Cardiac muscle cell (in vitro differentiated cells and primary cell): ENCODE results near the gene SH3RF3. TPM values are rescaled to one million over a fixed set of nuclear protein-coding genes. Genes with fewer than 3 reads are reported as not detected.

Experiments used
- DNase-seq, 2 donors: peaks; one replicate each; pipeline versions ENCODE4 v3.0.0 to v3.0.0-alpha.2; 2010 to 2017; ENCODE audit warnings: low read depth in 1 of 2, low spot score in 1 of 2
- H3K27ac ChIP-seq: fragments of 200-600 bp; sonication (generic); 2 replicates; pipeline ENCODE4 v1.5.1; 2016
- H3K27me3 ChIP-seq: fragments of 200-600 bp; sonication (generic); 2 replicates; pipeline ENCODE4 v1.6.0; 2016; ENCODE audit warnings: control low read depth
- H3K36me3 ChIP-seq: fragments of 200-600 bp; sonication (generic); 2 replicates; pipeline ENCODE4 v1.5.1; 2016; ENCODE audit warnings: control low read depth
- H3K4me1 ChIP-seq: fragments of 200-600 bp; sonication (generic); 2 replicates; pipeline ENCODE4 v1.8.1; 2017; ENCODE audit warnings: low read depth, mild to moderate bottlenecking, mixed run types
- H3K4me3 ChIP-seq: fragments of 200-600 bp; sonication (generic); 2 replicates; pipeline ENCODE4 v1.5.1; 2016; ENCODE audit warnings: mild to moderate bottlenecking
- H3K9me3 ChIP-seq: fragments of 200-600 bp; sonication (generic); 2 replicates; pipeline ENCODE4 v1.5.1; 2017; ENCODE audit warnings: low read depth, mild to moderate bottlenecking, control low read depth
- CTCF ChIP-seq: IDR thresholded peaks from 2 replicates; pipeline ENCODE4 v1.5.1; 2012; ENCODE audit warnings: low read depth, mild to moderate bottlenecking, low read length
- polyA plus RNA-seq: library from polyadenylated mRNA; unstranded; fragments of >200 nt; fragmentation: Nextera tagmentation; extraction: Ambion mirVana; gene quantifications from 2 replicates; pipeline ENCODE4 v1.2.1, GENCODE V29; 2016
- total RNA-seq: library from RNA; depleted of rRNA; stranded (reverse); fragments of >200 nt; gene quantifications from 2 replicates; pipeline ENCODE4 v1.2.3, GENCODE V29; 2016

SH3RF3 gene
- total and polyA plus RNA-seq, 2 experiments from 2014 or later: 1.2 to 1.7 TPM

GRCh38 chr2:109468893-109469292 is 339.9 kb downstream of the SH3RF3 start:
- no peak overlapping the region for H3K4me3 ChIP-seq
- no peaks in the 10 kb centered on the region for H3K27me3 ChIP-seq
- no peak for TF ChIP-seq CTCF
- no peaks in the 10 kb centered on the region for H3K36me3 ChIP-seq
- no peak for DNase-seq
- no peak overlapping the region for H3K27ac ChIP-seq
- H3K4me1 ChIP-seq: no peaks in the 10 kb centered on the region
- H3K9me3 ChIP-seq: no peaks in the 10 kb centered on the region

- H3K36me3 ChIP-seq: no peaks in the 10 kb centered on the region
- H3K27me3 ChIP-seq: no peaks in the 10 kb centered on the region
- H3K9me3 ChIP-seq: no peaks in the 10 kb centered on the region
- no peak overlapping the region for H3K27ac ChIP-seq
- H3K4me3 ChIP-seq: no peak overlapping the region
- H3K4me1 ChIP-seq: no peaks in the 10 kb centered on the region
- TF ChIP-seq CTCF: no peak
- DNase-seq: peak in 1 of 2 donors; percentile 49
These were observed 342.7 kb downstream of the SH3RF3 start for GRCh38 chr2:109471658-109472057.

- Histone ChIP-seq H3K4me3 (no peak overlapping the region), H3K27ac (no peak overlapping the region), H3K27me3 (no peaks in the 10 kb centered on the region), H3K9me3 (no peaks in the 10 kb centered on the region), H3K36me3 (no peaks in the 10 kb centered on the region), H3K4me1 (no peaks in the 10 kb centered on the region)
- no peak for TF ChIP-seq CTCF
- no peak for DNase-seq
These were observed 343.4 kb downstream of the SH3RF3 start for GRCh38 chr2:109472331-109472959.

- Histone ChIP-seq H3K4me3 (no peak overlapping the region), H3K27me3 (no peaks in the 10 kb centered on the region), H3K36me3 (no peaks in the 10 kb centered on the region), H3K27ac (no peak overlapping the region), H3K4me1 (no peaks in the 10 kb centered on the region), H3K9me3 (no peaks in the 10 kb centered on the region)
- TF ChIP-seq CTCF: no peak
- DNase-seq: no peak
These were observed 344.0 kb downstream of the SH3RF3 start for GRCh38 chr2:109472974-109473373.

GRCh38 chr2:109473616-109474318 is 344.8 kb downstream of the SH3RF3 start:
- Histone ChIP-seq H3K27ac (no peak overlapping the region), H3K27me3 (no peaks in the 10 kb centered on the region), H3K4me1 (no peaks in the 10 kb centered on the region), H3K36me3 (no peaks in the 10 kb centered on the region), H3K9me3 (no peaks in the 10 kb centered on the region), H3K4me3 (no peak overlapping the region)
- DNase-seq: no peak
- no peak for TF ChIP-seq CTCF
